HEK293T (cell line): ENCODE measurements around the gene ARL5A.
"Not testable (repeated sequence)": the region's sequence is repeated elsewhere in the genome, so short reads cannot be mapped to it uniquely, and the experiment has no call there.

ENCODE experiments used
- CTCF ChIA-PET: fragments of 350-600 bp; formaldehyde crosslinking; extraction: SDS; loops from one replicate; lab custom pipeline; 2021; ENCODE audit warnings: antibody characterized with exemption, inconsistent platforms; lab: Yijun Ruan, JAX
- POLR2A ChIA-PET: fragments of 350-600 bp; formaldehyde crosslinking; extraction: SDS; loops from one replicate; lab custom pipeline; 2020; ENCODE audit warnings: antibody characterized with exemption, inconsistent platforms; lab: Yijun Ruan, JAX
- DNase-seq: peaks from one replicate; pipeline ENCODE4 v3.0.0; 2012; ENCODE audit warnings: mixed read lengths; ENCODE audit errors: extremely low spot score
- ARNT ChIP-seq: fragments of 450-650 bp; IDR thresholded peaks from 2 replicates; pipeline ENCODE4 v1.6.1; 2017; ENCODE audit warnings: mild to moderate bottlenecking
- BHLHE40 ChIP-seq: fragments of 450-650 bp; IDR thresholded peaks from 2 replicates; pipeline ENCODE4 v1.6.1; 2016; ENCODE audit warnings: mild to moderate bottlenecking, moderate library complexity, borderline replicate concordance
- CTBP1 ChIP-seq: fragments of 450-650 bp; IDR thresholded peaks from 2 replicates; pipeline ENCODE4 v1.6.1; 2016; ENCODE audit warnings: borderline replicate concordance
- ELF4 ChIP-seq: fragments of 450-650 bp; IDR thresholded peaks from 2 replicates; pipeline ENCODE4 v1.6.1; 2017; ENCODE audit warnings: antibody characterized with exemption
- FOXA1 ChIP-seq: fragments of 450-650 bp; IDR thresholded peaks from 2 replicates; pipeline ENCODE4 v1.6.1; 2016; ENCODE audit warnings: mild to moderate bottlenecking
- FOXK2 ChIP-seq: fragments of 450-650 bp; IDR thresholded peaks from 2 replicates; pipeline ENCODE4 v1.6.1; 2016; ENCODE audit warnings: mild to moderate bottlenecking
- FOXM1 ChIP-seq: fragments of 450-650 bp; IDR thresholded peaks from 2 replicates; pipeline ENCODE4 v1.6.1; 2017; ENCODE audit warnings: mild to moderate bottlenecking, borderline replicate concordance
- HDGF ChIP-seq: fragments of 450-650 bp; IDR thresholded peaks from 2 replicates; pipeline ENCODE4 v1.6.1; 2017; ENCODE audit warnings: antibody characterized with exemption, borderline replicate concordance
- L3MBTL2 ChIP-seq: fragments of 450-650 bp; conservative IDR thresholded peaks from 2 replicates; pipeline ENCODE4 v1.6.1; 2016; ENCODE audit warnings: mild to moderate bottlenecking
- LEF1 ChIP-seq: fragments of 450-650 bp; IDR thresholded peaks from 2 replicates; pipeline ENCODE4 v1.6.1; 2017; ENCODE audit warnings: mild to moderate bottlenecking, borderline replicate concordance
- NFRKB ChIP-seq: fragments of 450-650 bp; IDR thresholded peaks from 2 replicates; pipeline ENCODE4 v1.6.1; 2016; ENCODE audit warnings: mild to moderate bottlenecking, moderate library complexity
- SP1 ChIP-seq: fragments of 450-650 bp; IDR thresholded peaks from 2 replicates; pipeline ENCODE4 v1.6.1; 2017
- SUZ12 ChIP-seq: fragments of 450-650 bp; IDR thresholded peaks from 2 replicates; pipeline ENCODE4 v1.6.1; 2016; ENCODE audit warnings: mild to moderate bottlenecking
- TARDBP ChIP-seq: fragments of 450-650 bp; IDR thresholded peaks from 2 replicates; pipeline ENCODE4 v1.6.1; 2016
- ZNF384 ChIP-seq: fragments of 450-650 bp; IDR thresholded peaks from 2 replicates; pipeline ENCODE4 v1.6.1; 2016
- TF ChIP-seq, protein P1 (sequence below): fragments of 450-650 bp; IDR thresholded peaks from 2 replicates; pipeline ENCODE4 v1.6.1; 2016

The ARL5A gene

DNA sequence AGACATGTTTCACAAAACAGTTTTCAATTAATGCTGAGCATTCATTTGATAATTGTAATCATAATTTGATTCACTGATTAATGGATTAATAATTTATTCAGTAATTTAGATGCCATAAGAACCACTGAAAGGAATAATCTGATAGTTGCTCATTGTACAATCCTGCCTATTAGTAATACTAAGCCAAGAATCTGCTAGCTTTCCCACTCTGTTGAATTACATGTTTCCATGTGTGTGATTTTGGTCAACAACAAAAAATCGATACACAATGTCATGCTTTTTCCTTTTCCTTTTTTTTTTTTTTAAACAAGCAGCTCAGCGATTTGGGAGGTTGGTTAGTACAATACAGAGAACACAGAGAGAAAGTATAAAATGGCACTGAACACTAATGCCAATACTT is 25.9 kb downstream of the ARL5A start:
- POLR2A ChIA-PET: no interaction called here

GRCh38 chr2:151799886-151800292 is 28.3 kb downstream of the ARL5A start:
- ChIA-PET CTCF (interaction anchor here (0.6 to 0.7 kb wide), 2 partner anchors 11 to 162 kb away, joined by 3 read pairs; no protein-coding TSS in a partner anchor), POLR2A (no interaction called here)
- no peak for DNase-seq
- TF ChIP-seq LEF1 (no peak), L3MBTL2 (no peak)

More for the DNA sequence above, 25.9 kb downstream of the ARL5A start:
- no peak for DNase-seq
- CTCF ChIA-PET: no interaction called here
- TF ChIP-seq L3MBTL2: no peak
- no peak for TF ChIP-seq ARNT
- no peak for TF ChIP-seq FOXK2
- no peak for TF ChIP-seq SP1
- no peak for TF ChIP-seq HDGF
- TF ChIP-seq NFRKB: no peak
- TF ChIP-seq FOXA1: no peak
- no peak for TF ChIP-seq LEF1
- no peak for TF ChIP-seq ZNF384
- TF ChIP-seq SUZ12: no peak
- no peak for TF ChIP-seq BHLHE40
- TF ChIP-seq CTBP1: no peak
- TF ChIP-seq TARDBP: no peak
- no peak for TF ChIP-seq FOXM1
- no peak for TF ChIP-seq ELF4
- TF ChIP-seq, protein P1, sequence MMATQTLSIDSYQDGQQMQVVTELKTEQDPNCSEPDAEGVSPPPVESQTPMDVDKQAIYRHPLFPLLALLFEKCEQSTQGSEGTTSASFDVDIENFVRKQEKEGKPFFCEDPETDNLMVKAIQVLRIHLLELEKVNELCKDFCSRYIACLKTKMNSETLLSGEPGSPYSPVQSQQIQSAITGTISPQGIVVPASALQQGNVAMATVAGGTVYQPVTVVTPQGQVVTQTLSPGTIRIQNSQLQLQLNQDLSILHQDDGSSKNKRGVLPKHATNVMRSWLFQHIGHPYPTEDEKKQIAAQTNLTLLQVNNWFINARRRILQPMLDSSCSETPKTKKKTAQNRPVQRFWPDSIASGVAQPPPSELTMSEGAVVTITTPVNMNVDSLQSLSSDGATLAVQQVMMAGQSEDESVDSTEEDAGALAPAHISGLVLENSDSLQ: no peak

DNA sequence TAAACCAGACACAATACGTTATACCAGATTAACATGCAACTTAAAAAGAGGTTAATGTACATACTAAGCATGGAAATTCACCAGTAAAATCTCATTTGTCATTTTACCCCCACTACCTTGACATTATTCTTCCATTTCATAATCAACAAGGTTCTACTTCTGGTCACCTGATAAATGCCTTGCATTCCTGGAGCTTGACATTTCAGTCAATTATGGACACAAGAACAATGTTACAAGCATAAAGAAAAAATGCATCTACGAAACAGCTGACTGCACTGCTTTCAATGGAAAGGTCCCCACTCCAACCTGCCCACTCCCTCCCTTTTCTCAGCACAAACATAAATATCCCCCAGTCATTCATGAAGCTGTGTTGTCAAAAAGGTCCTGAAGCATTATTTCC is 31.4 kb downstream of the ARL5A start:
- ChIA-PET POLR2A (no interaction called here), CTCF (no interaction called here)
- no peak for TF ChIP-seq L3MBTL2
- no peak for TF ChIP-seq TARDBP
- TF ChIP-seq FOXM1: no peak
- TF ChIP-seq SP1: no peak
- no peak for TF ChIP-seq CTBP1
- no peak for TF ChIP-seq HDGF
- TF ChIP-seq FOXK2: no peak
- TF ChIP-seq ARNT: no peak
- TF ChIP-seq ZNF384: no peak
- TF ChIP-seq, protein P1: no peak
- no peak for DNase-seq

- DNase-seq: no peak
- TF ChIP-seq L3MBTL2 (no peak), FOXM1 (no peak), BHLHE40 (no peak), HDGF (no peak), SP1 (no peak), LEF1 (no peak), NFRKB (no peak)
- TF ChIP-seq, protein P1: no peak
- POLR2A ChIA-PET: no interaction called here
- CTCF ChIA-PET: no interaction called here
Observed at GRCh38 chr2:151795646-151796240, 32.5 kb downstream of the ARL5A start.

GRCh38 chr2:151794422-151794821 is 33.8 kb downstream of the ARL5A start:
- POLR2A ChIA-PET, DNase-seq, CTCF ChIA-PET: not testable (repeated sequence)

- POLR2A ChIA-PET: no interaction called here
- no peak for DNase-seq
- no peak for TF ChIP-seq TARDBP
- CTCF ChIA-PET: no interaction called here
Observed at GRCh38 chr2:151793123-151793522, 35.1 kb downstream of the ARL5A start.

GRCh38 chr2:151792589-151792988 is 35.6 kb downstream of the ARL5A start:
- ChIA-PET CTCF (no interaction called here), POLR2A (no interaction called here)

More at GRCh38 chr2:151792589-151792988, 35.6 kb downstream of the ARL5A start:
- DNase-seq: no peak
- TF ChIP-seq CTBP1 (no peak), NFRKB (no peak), FOXM1 (no peak), LEF1 (no peak), ELF4 (no peak)
- TF ChIP-seq, protein P1: no peak
